HG02610 (cell line): ENCODE results near the gene ERICH4.
"Not testable (repeated sequence)": the region's sequence is repeated elsewhere in the genome, so short reads cannot be mapped to it uniquely, and the experiment has no call there.

ENCODE experiments used
- ATAC-seq: cut with Tn5 transposase; IDR thresholded peaks from one replicate; pipeline ENCODE4 v1.9.1; 2021; ENCODE audit warnings: mild to moderate bottlenecking, moderate library complexity; ENCODE audit not compliant: unreplicated experiment

ERICH4 gene

DNA sequence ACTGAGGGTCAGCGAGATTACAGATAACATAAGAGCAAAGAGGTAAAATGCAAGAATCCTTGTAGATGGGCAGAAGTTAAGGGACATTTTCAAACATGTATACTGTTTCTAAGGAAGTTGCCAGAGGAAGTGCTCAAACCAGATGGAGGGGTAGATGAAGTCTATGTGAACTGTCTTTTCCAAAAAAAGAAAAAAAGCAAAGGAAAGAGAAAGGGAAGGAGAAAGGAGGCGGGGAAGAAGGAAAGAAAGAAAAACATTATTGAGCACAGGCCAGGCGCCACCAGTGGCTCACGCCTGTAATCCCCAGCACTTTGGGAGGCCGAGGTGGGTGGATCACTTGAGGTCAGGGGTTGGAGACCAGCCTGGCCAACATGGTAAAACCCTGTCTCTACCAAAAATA, 8.5 kb upstream of the ERICH4 start:
- ATAC-seq: no peak

GRCh38 chr19:41435376-41435775, 7.6 kb upstream of the ERICH4 start:
- ATAC-seq: not testable (repeated sequence)

- ATAC-seq: no peak
Measured at GRCh38 chr19:41435936-41436673, 6.9 kb upstream of the ERICH4 start.

GRCh38 chr19:41436674-41436951, 6.3 kb upstream of the ERICH4 start:
- ATAC-seq: no peak

DNA sequence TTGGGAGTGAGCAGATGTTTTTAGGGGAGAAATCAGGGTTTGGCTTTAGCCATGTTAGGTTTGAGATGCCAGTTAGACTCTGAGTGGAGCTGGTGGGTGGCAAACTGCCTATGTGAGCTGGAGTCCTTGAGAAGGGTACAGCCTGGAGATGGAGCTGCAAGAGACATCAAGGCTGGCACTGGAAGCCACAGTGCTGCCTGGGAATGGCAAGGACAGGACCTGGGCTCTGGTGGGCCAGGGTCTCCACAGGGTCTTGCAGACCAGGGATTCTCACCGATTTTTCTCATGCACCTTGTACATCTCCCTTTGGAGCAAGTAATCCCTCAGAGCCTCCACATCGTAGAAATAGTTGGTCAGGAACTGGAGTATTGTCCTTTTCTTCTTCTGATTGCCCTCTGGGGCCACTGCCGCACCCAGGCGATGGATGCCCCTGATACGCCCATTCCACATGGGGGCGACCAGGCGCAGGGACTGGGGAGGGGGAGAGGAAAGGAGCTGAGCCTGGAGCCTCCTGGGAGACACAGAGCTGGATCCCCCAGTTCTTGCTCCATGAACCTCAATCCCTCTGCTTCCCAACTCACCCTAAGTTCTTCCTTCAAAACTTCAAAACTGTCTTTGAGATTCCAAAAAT, 4.9 kb upstream of the ERICH4 start:
- ATAC-seq: no peak

- ATAC-seq: peak; percentile 89
Measured at GRCh38 chr19:41439441-41440222, 3.3 kb upstream of the ERICH4 start, which contains the start of gene DMAC2. Gene DMAC2, minus strand, starts transcription at chr19:41439912. Its CDS starts 13 bp downstream, at chr19:41439899.

DNA sequence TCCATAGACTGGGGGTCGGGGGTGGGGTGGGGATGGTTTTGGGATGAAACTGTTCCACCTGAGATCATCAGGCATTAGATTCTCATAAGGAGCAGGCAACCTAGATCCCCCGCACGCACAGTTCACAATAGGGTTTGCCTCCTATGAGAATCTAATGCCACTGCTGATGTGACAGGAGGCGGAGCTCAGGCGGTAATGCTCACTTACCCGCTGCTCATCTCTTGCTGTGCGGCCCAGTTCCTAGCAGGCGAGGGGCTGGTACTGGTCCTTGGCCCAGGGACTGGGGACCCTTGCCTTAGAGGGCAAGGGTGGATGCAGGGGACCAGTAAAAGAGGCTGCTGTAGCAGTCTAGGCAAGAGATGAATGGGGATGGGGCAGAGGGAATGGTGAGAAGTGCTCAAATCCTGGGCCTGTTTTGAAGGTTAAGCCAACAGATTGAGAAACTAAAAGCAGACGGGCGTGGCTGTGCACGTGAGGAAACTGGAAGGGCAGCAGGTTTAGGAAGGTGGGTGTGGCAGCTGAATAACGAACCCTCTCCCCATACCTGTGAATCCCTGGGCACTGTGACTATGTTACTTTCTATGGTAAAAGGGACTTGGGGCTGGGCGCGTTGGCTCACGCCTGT, 1.5 kb upstream of the ERICH4 start:
- ATAC-seq: no peak

DNA sequence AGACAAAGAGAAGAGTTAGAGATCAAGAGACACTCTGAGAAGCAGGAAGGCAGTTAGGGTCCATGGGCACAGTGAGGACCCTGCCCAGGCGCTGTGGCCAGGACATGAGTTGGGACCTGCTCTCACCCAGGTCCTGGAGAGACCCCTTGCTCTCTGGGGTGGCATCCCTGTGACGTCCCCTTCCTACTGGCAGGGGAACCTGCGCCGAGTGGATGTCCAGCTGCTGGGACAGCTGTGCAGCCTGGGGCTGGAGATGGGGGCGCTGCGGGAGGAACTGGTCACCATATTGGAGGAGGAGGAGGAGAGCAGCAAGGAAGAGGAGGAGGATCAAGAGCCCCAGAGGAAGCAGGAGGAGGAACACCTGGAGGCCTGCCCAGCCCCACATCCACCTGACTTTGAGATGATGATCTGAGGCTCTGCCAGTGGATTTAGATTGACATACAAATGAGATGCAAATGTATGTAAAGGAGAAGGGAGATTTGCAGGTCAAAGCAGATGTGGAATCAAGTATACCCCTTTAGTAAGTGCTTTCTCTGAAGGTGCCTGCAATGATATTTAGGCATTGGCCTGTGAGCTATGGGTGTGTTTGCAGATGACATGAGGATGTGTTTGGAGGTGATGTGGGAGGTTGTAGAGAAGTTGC, 978 bp downstream of the ERICH4 start:
- no peak for ATAC-seq

DNA sequence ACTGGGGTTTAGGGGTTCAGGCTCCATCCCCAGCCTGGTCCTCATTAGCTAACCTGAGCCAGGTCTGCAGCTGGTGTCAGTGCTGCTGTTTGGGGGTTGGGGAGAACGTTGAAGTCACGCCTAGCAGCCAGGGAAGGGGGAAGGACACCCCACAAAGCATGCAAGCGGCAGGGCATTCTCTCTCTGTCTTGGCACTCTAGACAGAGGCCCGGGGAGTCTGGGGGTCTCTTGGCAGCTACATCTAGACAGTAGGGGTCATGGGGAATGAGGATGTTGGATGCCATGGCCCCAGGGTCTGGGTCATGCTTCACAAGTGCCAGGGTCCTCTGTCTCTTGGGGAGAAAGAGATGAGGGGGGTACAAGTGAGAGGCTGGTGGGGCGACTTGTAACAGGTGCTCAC, 2.6 kb downstream of the ERICH4 start:
- ATAC-seq: no peak

DNA sequence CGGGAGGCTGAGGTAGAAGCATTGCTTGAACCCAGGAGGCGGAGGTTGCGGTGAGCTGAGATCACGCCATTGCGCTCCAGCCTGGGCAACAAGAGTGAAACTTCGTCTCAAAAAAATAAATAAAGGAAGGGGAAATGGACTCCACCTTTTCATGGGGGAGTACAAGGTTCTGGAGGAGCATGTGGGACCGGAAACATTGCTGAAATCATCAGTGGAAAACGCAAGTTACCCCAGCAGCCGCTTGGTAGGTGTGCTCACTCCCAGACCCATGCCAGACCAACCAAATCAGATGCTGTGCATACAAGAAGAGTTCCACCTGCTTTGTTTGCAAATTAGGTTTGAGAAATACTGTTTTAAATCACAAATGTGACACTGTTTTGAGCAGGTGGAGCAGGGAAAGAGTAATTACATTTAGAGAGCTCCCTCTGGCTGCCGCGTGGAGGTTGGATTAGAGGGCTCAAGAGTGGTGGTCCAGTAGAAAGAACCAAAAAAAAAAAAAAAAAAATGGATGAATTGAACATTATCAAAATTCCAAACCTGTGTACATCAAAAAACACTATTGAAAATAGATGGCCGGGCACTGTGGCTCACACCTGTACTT, 4.9 kb downstream of the ERICH4 start:
- no peak for ATAC-seq

DNA sequence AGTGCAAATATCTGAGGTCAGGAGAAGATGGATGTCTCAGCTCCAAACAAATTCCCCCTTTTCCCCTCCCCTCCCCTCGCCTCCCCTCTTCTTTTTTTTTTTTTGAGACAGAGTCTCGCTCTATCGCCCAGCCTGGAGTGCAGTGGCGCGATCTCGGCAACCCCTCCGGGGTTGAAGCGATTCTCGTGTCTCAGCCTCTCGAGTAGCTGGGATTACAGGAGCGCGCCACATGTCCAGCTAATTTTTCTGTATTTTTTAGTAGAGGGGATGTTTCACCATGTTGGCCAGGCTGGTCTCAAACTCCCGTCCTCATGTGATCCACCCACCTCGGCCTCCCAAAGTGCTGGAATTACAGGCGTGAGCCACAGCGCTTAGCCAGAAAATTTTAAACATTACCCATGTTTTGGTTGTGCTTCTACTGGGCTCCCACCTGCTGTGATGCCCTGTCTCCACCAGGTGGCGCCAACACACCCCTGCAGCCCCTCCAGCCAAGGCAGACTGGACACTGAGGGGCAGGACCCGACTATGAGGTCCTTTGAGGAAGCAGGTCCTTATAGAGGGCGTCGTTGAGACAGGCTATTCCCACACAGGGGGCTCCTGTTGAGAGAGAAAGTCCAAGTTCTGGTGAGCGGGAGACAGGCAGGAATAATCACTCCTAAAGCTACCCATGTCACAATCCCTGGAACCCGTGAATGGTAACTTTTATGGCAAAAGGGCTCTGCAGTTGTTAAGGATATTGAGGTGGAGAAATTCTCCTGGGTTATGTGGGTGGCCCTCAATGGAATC, 6.3 kb downstream of the ERICH4 start:
- ATAC-seq: peak; percentile 41

GRCh38 chr19:41449865-41450178, 6.9 kb downstream of the ERICH4 start:
- ATAC-seq: no peak

DNA sequence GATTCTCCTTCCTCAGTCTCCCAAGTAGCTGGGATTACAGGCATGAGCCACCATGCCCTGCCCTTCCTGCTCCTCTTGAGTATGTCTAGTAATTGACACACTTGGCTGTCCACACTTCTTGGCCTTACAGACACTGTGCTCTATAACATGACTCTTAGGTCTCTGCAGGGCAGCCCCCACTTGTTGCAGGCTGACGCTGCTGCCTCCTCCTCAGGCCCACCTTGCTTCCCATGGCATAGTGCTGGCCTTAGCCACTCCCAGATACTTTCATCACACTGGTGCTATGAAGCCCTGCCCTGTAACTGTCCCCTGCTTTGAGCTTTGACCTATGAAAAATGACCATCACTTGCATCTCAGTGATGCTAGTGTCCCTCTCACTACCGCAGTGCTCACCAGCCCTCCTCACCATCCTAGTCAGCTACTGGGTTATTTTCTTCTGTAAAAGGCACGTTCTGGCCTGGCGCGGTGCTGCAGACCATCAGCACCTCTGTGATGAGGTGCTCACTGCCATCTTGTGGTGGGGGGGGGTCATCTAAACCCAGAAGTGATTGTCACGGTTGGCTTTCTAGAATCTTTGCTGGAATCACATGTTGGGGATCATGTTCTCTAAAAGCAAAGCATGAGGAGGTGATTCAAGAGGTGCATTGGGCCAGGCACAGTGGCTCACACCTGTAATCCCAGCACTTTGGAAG, 9.8 kb downstream of the ERICH4 start:
- no peak for ATAC-seq

DNA sequence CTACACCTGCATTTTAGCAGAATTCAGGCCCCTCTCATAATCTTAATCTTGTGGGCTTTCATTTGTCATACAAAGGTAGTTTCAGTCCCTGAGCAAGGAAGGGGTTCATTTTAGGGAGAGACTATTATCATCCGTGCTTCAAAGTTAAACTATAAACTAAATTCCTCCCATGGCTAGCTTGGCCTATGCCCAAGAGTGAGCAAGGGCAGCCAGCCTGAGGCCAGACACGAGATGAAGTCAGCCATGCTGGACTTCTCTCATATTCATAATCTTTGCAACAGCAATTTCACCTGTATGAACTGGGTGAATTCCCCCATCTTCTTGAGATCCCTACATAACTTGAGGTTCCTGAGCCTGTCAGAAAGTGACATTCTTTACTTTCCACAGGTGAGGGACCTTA, 13.0 kb downstream of the ERICH4 start:
- ATAC-seq: no peak

- ATAC-seq: no peak
Measured at GRCh38 chr19:41456342-41456918, 13.5 kb downstream of the ERICH4 start.

DNA sequence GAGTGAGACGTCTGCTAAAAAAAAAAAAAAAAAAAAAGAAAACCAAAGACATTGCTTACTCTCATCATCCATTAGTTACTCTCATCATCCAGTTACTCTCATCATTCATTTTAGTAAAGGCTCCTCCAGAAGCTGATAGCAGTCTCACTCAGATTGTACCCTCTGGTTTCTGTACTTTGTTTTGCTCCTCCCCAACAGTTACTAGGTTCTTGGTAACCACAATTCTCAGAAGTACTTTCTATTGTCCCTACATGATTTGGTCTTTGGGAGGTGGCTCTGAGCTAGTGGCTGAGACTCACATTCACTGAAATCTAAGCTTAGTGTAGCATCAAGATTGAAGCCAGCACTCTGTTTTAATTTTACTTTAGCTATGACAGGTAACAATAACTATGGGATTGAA, 14.3 kb downstream of the ERICH4 start:
- peak; percentile 55 for ATAC-seq

DNA sequence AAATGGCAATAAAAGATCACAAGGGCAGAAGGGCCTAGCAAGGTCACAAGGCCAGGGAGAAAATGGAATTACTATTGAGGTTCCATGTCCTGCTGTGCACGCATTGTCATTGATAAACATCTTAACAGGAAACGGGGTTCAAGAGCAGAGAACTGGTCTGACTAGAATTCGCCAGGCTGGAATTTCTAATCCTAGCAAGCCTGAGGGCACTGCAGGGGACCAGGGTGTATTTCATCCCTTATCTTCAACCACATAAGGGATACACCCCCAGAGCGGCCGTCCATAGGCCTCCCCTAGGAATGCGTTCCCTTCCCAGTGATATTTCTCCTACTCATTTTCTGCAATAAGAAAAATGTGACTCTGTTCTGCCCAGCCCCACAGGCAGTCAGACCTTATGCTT, 19.5 kb downstream of the ERICH4 start:
- ATAC-seq: no peak

DNA sequence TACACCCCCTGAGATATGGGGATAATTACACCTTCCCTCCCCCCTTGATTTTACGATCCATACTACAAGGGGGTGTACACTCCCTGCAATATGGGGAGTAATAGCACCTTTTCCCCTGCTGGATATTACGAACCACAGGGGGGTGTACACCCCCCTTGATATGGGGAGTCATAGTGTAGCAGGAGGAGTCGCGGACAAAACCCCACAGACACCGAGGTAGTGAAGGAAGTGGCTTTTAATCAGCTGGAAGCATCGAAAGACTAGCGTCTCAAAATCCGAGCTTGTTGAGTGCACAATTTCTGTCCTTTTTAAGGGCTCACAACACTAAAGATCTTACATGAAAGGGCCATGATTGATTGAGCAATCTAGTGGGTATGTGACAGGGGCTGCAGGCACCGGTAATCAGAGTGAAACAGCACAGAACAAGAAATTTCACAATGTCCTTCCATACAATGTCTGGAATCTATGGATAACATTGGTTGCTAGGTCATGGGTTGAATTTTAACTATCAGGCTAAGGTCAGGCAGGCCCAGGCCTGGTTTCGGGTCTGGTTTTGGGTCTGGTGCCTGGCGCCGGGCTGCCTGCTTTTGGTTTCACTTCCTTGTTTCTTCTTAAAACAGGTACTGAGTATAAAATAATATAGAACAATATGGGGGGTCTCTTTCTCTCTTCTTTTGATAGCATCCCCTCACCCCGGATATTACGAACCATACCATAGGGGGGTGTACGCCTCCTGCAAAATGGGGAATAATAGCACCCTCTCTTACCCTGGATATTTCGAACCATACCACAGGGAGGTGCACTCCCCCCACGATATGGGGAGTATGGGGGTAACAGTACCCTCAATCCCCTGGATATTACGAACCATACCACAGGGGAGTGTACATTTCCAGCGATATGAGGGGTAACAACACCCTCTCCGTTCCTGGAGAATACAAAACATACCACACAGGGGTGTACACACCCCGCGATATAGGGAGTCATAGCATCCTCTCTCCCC, 20.6 kb downstream of the ERICH4 start:
- ATAC-seq: not testable (repeated sequence)
